H1 (cell line): ENCODE results near the gene FBP1. TPM values are rescaled to one million over a fixed set of nuclear protein-coding genes. Genes with fewer than 3 reads are reported as not detected.

Experiments
- CTCF ChIA-PET: fragments of 300-600 bp; sonication (Branson Sonifier 250); formaldehyde crosslinking; loops from one replicate; lab custom pipeline; 2021; ENCODE audit not compliant: partially characterized antibody; lab: Charles Lee
- POLR2A ChIA-PET: fragments of 300-600 bp; sonication (Branson Sonifier 250); formaldehyde crosslinking; loops from one replicate; lab custom pipeline; 2021; ENCODE audit warnings: inconsistent platforms; ENCODE audit not compliant: partially characterized antibody; lab: Charles Lee
- DNase-seq, 2 experiments: peaks; one replicate each; pipeline versions ENCODE4 v3.0.0 to v3.0.0-alpha.2; 2010 to 2022; ENCODE audit warnings: low spot score in 2 of 2, low read depth in 1 of 2, mixed read lengths in 1 of 2
- FAIRE-seq: peaks from 2 replicates; lab custom pipeline; 2011; peaks lifted over from hg19 to GRCh38; lab: Jason Lieb, UNC
- H2AFZ ChIP-seq: 2 replicates; pipeline ENCODE4 v1.8.1; 2012; ENCODE audit warnings: low read length, inconsistent platforms
- H2AK5ac ChIP-seq: 2 replicates; pipeline ENCODE4 v1.6.1; 2013; ENCODE audit warnings: low read depth, low read length
- H2BK120ac ChIP-seq: replicated peaks from 2 replicates; pipeline ENCODE3; 2013; ENCODE audit warnings: low read depth, low read length, inconsistent platforms
- H2BK12ac ChIP-seq: 2 replicates; pipeline ENCODE4 v1.6.1; 2013; ENCODE audit warnings: low read depth, low read length
- H2BK15ac ChIP-seq: 2 replicates; pipeline ENCODE4 v1.6.1; 2013; ENCODE audit warnings: low read length
- H2BK20ac ChIP-seq: 2 replicates; pipeline ENCODE4 v1.6.1; 2013; ENCODE audit warnings: low read length
- H2BK5ac ChIP-seq: 2 replicates; pipeline ENCODE4 v1.6.1; 2013; ENCODE audit warnings: low read depth, low read length
- H3K14ac ChIP-seq: 2 replicates; pipeline ENCODE4 v1.6.1; 2013; ENCODE audit warnings: inconsistent platforms; ENCODE audit not compliant: insufficient read length
- H3K18ac ChIP-seq: 2 replicates; pipeline ENCODE4 v1.6.1; 2013; ENCODE audit warnings: low read length; ENCODE audit errors: extremely low read depth
- H3K23ac ChIP-seq: 2 replicates; pipeline ENCODE4 v1.6.1; 2013; ENCODE audit warnings: inconsistent platforms; ENCODE audit not compliant: insufficient read length
- H3K23me2 ChIP-seq: 2 replicates; pipeline ENCODE4 v1.6.1; 2013; ENCODE audit warnings: low read depth, low read length
- H3K27ac ChIP-seq: 2 replicates; pipeline ENCODE4 v1.6.1; 2011; ENCODE audit warnings: low read depth, low read length, inconsistent platforms
- H3K27me3 ChIP-seq, 4 experiments: replicated peaks in 1 of 4; 1 replicate in 1 of 4; 2 replicates in 3 of 4; pipeline versions ENCODE4 v1.6.1 to v1.8.1; 2011 to 2013; ENCODE audit warnings: low read length in 3 of 4, mild to moderate bottlenecking in 3 of 4, inconsistent platforms in 2 of 4, mixed read lengths in 2 of 4, moderate library complexity in 1 of 4; ENCODE audit not compliant: control insufficient read depth in 3 of 4, insufficient read depth in 3 of 4; ENCODE audit errors: extremely low read depth in 1 of 4
- H3K36me3 ChIP-seq, 4 experiments: 2 replicates each; pipeline versions ENCODE4 v1.6.1 to v1.8.1; 2011 to 2013; ENCODE audit warnings: mild to moderate bottlenecking in 4 of 4, low read length in 3 of 4, moderate library complexity in 2 of 4, control low read depth in 1 of 4, inconsistent platforms in 1 of 4; ENCODE audit not compliant: insufficient read depth in 4 of 4, control insufficient read depth in 2 of 4
- H3K4ac ChIP-seq: replicated peaks from 2 replicates; pipeline ENCODE3; 2013; ENCODE audit warnings: low read length, low read depth, mixed read lengths, inconsistent platforms; ENCODE audit not compliant: insufficient read length
- H3K4me1 ChIP-seq, 4 experiments: replicated peaks in 1 of 4; 1 replicate in 1 of 4; 2 replicates in 3 of 4; pipeline versions ENCODE4 v1.6.1 to v1.8.1; 2011 to 2013; ENCODE audit warnings: low read length in 3 of 4, inconsistent platforms in 2 of 4, mixed read lengths in 1 of 4; ENCODE audit not compliant: insufficient read depth in 4 of 4, control insufficient read depth in 3 of 4
- H3K4me2 ChIP-seq, 2 experiments: 2 replicates each; pipeline versions ENCODE4 v1.6.1 to v1.8.1; 2011 to 2013; ENCODE audit warnings: low read depth in 2 of 2, low read length in 2 of 2, control low read depth in 1 of 2, inconsistent platforms in 1 of 2, mild to moderate bottlenecking in 1 of 2; ENCODE audit not compliant: insufficient read depth in 1 of 2
- H3K4me3 ChIP-seq, 4 experiments: fragments of 200-600, 300-600 bp in 1 of 4; sonication (generic), shearing (Covaris generic), sonication (Bioruptor Twin) in 1 of 4; 2 replicates each; pipeline versions ENCODE4 v1.5.1 to v1.8.1; 2011 to 2016; ENCODE audit warnings: low read length in 4 of 4, low read depth in 3 of 4, control low read depth in 2 of 4, inconsistent platforms in 2 of 4, mild to moderate bottlenecking in 2 of 4, mixed read lengths in 1 of 4, moderate library complexity in 1 of 4; ENCODE audit not compliant: insufficient read depth in 2 of 4; ENCODE audit errors: extremely low read depth in 1 of 4
- H3K56ac ChIP-seq: replicated peaks from 2 replicates; pipeline ENCODE3; 2013; ENCODE audit warnings: low read depth, mild to moderate bottlenecking, mixed read lengths, low read length, inconsistent platforms; ENCODE audit not compliant: insufficient read length
- H3K79me1 ChIP-seq: 2 replicates; pipeline ENCODE4 v1.6.1; 2013; ENCODE audit warnings: low read depth, low read length, control low read depth
- H3K79me2 ChIP-seq, 2 experiments: 2 replicates each; pipeline versions ENCODE4 v1.6.1 to v1.8.1; 2012 to 2013; ENCODE audit warnings: low read length in 2 of 2, mild to moderate bottlenecking in 2 of 2, inconsistent platforms in 1 of 2; ENCODE audit not compliant: insufficient read depth in 2 of 2, control insufficient read depth in 1 of 2
- H3K9ac ChIP-seq, 4 experiments: replicated peaks in 1 of 4; 1 replicate in 1 of 4; 2 replicates in 3 of 4; pipeline versions ENCODE4 v1.6.1 to v1.8.1; 2011 to 2013; ENCODE audit warnings: low read depth in 3 of 4, low read length in 3 of 4, control low read depth in 2 of 4, mild to moderate bottlenecking in 2 of 4, moderate library complexity in 2 of 4, inconsistent platforms in 1 of 4; ENCODE audit errors: extremely low read depth in 1 of 4
- H3K9me3 ChIP-seq, 2 experiments: 2 replicates each; pipeline versions ENCODE4 v1.6.1 to v1.8.1; 2012 to 2013; ENCODE audit warnings: mild to moderate bottlenecking in 2 of 2, moderate library complexity in 2 of 2, control low read depth in 1 of 2, inconsistent platforms in 1 of 2, low read depth in 1 of 2, low read length in 1 of 2, mixed read lengths in 1 of 2; ENCODE audit not compliant: insufficient read depth in 2 of 2
- H4K20me1 ChIP-seq, 2 experiments: replicated peaks in 1 of 2; 2 replicates each; pipeline versions ENCODE3 to v1.8.1; 2011 to 2013; ENCODE audit warnings: inconsistent platforms in 2 of 2, low read length in 2 of 2, mild to moderate bottlenecking in 1 of 2; ENCODE audit not compliant: insufficient read depth in 2 of 2, control insufficient read depth in 1 of 2
- H4K5ac ChIP-seq: 2 replicates; pipeline ENCODE4 v1.6.1; 2013; ENCODE audit warnings: low read length, low read depth, mixed read lengths, inconsistent platforms; ENCODE audit not compliant: insufficient read length
- H4K8ac ChIP-seq: 2 replicates; pipeline ENCODE4 v1.8.0; 2013; ENCODE audit warnings: mild to moderate bottlenecking, moderate library complexity, low read length, inconsistent platforms; ENCODE audit not compliant: insufficient read depth; ENCODE audit errors: extremely low read depth
- H4K91ac ChIP-seq: replicated peaks from 2 replicates; pipeline ENCODE3; 2013; ENCODE audit warnings: low read length, mixed read lengths, inconsistent platforms; ENCODE audit not compliant: insufficient read length
- ATF3 ChIP-seq: IDR thresholded peaks from 2 replicates; pipeline ENCODE4 v1.6.1; 2011; ENCODE audit warnings: low read depth, mild to moderate bottlenecking, low read length; ENCODE audit not compliant: insufficient read depth
- BACH1 ChIP-seq: IDR thresholded peaks from 2 replicates; pipeline ENCODE4 v1.6.1; 2012; ENCODE audit warnings: low read length, improper control_type of control experiment
- BCL11A ChIP-seq, 2 experiments: IDR thresholded peaks; one replicate each; pipeline ENCODE4 v1.6.1; 2011; ENCODE audit warnings: low read depth in 2 of 2, low read length in 2 of 2, mild to moderate bottlenecking in 2 of 2
- CHD2 ChIP-seq: IDR thresholded peaks from 2 replicates; pipeline ENCODE4 v1.6.1; 2012; ENCODE audit warnings: low read length, improper control_type of control experiment
- CTBP2 ChIP-seq: IDR thresholded peaks from 2 replicates; pipeline ENCODE4 v1.7.0; 2011; ENCODE audit warnings: borderline replicate concordance, mild to moderate bottlenecking, moderate library complexity, mixed read lengths, low read length; ENCODE audit not compliant: insufficient read depth, insufficient read length
- E2F6 ChIP-seq: IDR thresholded peaks from 2 replicates; pipeline ENCODE4 v1.6.1; 2012; ENCODE audit warnings: inconsistent platforms
- GABPA ChIP-seq: IDR thresholded peaks from 2 replicates; pipeline ENCODE4 v1.6.1; 2011; ENCODE audit warnings: mild to moderate bottlenecking, low read length, moderate library complexity, borderline replicate concordance; ENCODE audit not compliant: insufficient read depth
- GTF2F1 ChIP-seq: IDR thresholded peaks from 2 replicates; pipeline ENCODE4 v1.6.1; 2012; ENCODE audit warnings: low read depth, low read length, improper control_type of control experiment, borderline replicate concordance
- RAD21 ChIP-seq, 2 experiments: IDR thresholded peaks in 1 of 2; conservative IDR thresholded peaks in 1 of 2; 2 replicates each; pipeline ENCODE4 v1.6.1; 2011; ENCODE audit warnings: low read depth in 2 of 2, low read length in 2 of 2, improper control_type of control experiment in 1 of 2, inconsistent platforms in 1 of 2, mild to moderate bottlenecking in 1 of 2, moderate library complexity in 1 of 2
- TAF7 ChIP-seq: optimal IDR thresholded peaks from 2 replicates; pipeline ENCODE3; 2011; ENCODE audit warnings: low read depth, mild to moderate bottlenecking, inconsistent platforms, low read length, moderate library complexity, borderline replicate concordance
- TBP ChIP-seq: IDR thresholded peaks from 2 replicates; pipeline ENCODE4 v1.6.1; 2011; ENCODE audit warnings: low read depth, low read length, improper control_type of control experiment
- WGBS, 2 experiments: shearing (Covaris generic) in 1 of 2; methylation state at CpG; one replicate each; pipeline versions ENCODE4 v1.1.6 to v1.1.7; 2013 to 2015; ENCODE audit warnings: low lambda C conversion rate in 2 of 2, mixed read lengths in 2 of 2, inconsistent platforms in 1 of 2, low coverage in 1 of 2, missing lambda C conversion rate in 1 of 2; ENCODE audit not compliant: insufficient replicate concordance in 2 of 2, insufficient coverage in 1 of 2, insufficient read length in 1 of 2; ENCODE audit errors: extremely low coverage in 1 of 2, missing lambda C conversion rate in 1 of 2; 5-methylcytosine and 5-hydroxymethylcytosine counted together
- polyA plus RNA-seq, 7 experiments: library from polyadenylated mRNA; depleted of rRNA in 3 of 7; stranded (reverse) in 5 of 7; unstranded in 2 of 7; fragments of >200 nt in 5 of 7; fragments of 200-250 nt in 2 of 7; gene quantifications; 1 replicate in 5 of 7; 2 replicates in 1 of 7; 4 replicates in 1 of 7; pipeline versions ENCODE4 v1.2.1 to v1.2.3, GENCODE V29; 2011 to 2013; ENCODE audit warnings: missing spikeins in 2 of 7, mixed read lengths in 2 of 7
- total RNA-seq: library from RNA; stranded (reverse); fragmentation: NEBNext Ultra II Directional; extraction: Animal tissue kit (Norgen Biotek cat#: 25700); gene quantifications from 2 replicates; pipeline ENCODE4 v1.2.1, GENCODE V29; 2021
- TF ChIP-seq, protein P1 (sequence below): IDR thresholded peaks from 2 replicates; pipeline ENCODE4 v1.6.1; 2012; ENCODE audit warnings: inconsistent platforms

Gene FBP1
- total and polyA plus RNA-seq, 2 of the 8 experiments (the other 6 are each of a cell fraction or from before 2014, with no cell fraction given) = 1.0 to 4.1 TPM

- Histone ChIP-seq H3K9me3 (no peaks in the 10 kb centered on the region), H2BK120ac (no peak overlapping the region), H3K56ac (no peak overlapping the region), H3K27ac (no peak overlapping the region), H3K36me3 (no peaks in the 10 kb centered on the region), H2AFZ (no peak overlapping the region), H3K79me1 (no peaks in the 10 kb centered on the region), H2BK15ac (no peak overlapping the region), H3K4me3 (no peak overlapping the region), H3K27me3 (no peaks in the 10 kb centered on the region), H3K14ac (no peak overlapping the region), H3K9ac (no peak overlapping the region), H2BK5ac (no peak overlapping the region), H4K20me1 (no peaks in the 10 kb centered on the region), H3K18ac (no peak overlapping the region), H2BK12ac (no peak overlapping the region), H3K4me2 (no peak overlapping the region), H4K8ac (peak overlapping the region; percentile 18; the same call in 1 of the 2 replicates), H3K79me2 (no peaks in the 10 kb centered on the region), H3K23ac (no peak overlapping the region), H3K4me1 (no peaks in the 10 kb centered on the region), H4K5ac (no peak overlapping the region), H3K23me2 (no peaks in the 10 kb centered on the region), H2BK20ac (no peak overlapping the region), H3K4ac (no peak overlapping the region), H2AK5ac (no peak overlapping the region), H4K91ac (no peak overlapping the region)
- ChIA-PET CTCF (interaction anchor here (1.6 kb wide), 1 partner anchor 13 kb away, joined by 4 read pairs; no protein-coding TSS in a partner anchor), POLR2A (interaction anchor here (1.0 to 1.3 kb wide), 2 partner anchors 13 to 30 kb away, joined by 3 read pairs; no protein-coding TSS in a partner anchor)
- 95% methylated on average over 6 of the region's 6 CpGs; no CpG with 5 or more reads in 1 of the 2 experiments for WGBS, 2 experiments
- DNase-seq (no peak), FAIRE-seq (no peak)
- no peak for TF ChIP-seq GTF2F1
- no peak for TF ChIP-seq ATF3
- no peak for TF ChIP-seq TAF7
- TF ChIP-seq, protein P1, sequence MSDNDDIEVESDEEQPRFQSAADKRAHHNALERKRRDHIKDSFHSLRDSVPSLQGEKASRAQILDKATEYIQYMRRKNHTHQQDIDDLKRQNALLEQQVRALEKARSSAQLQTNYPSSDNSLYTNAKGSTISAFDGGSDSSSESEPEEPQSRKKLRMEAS = no peak
- TF ChIP-seq E2F6 = no peak
- TF ChIP-seq GABPA = no peak
- TF ChIP-seq CHD2 = no peak
- TF ChIP-seq TBP = no peak
- no peak for TF ChIP-seq BCL11A (IDR thresholded peaks at IDR 0.05; ENCODE audit: low read depth in 2 of 2, low read length in 2 of 2)
- no peak for TF ChIP-seq BACH1
- TF ChIP-seq RAD21 (IDR thresholded peaks at IDR 0.05 in 1 of 2, conservative IDR thresholded peaks at IDR 0.05 in 1 of 2; ENCODE audit: low read depth in 2 of 2, low read length in 2 of 2) = no peak
- no peak for TF ChIP-seq CTBP2
Measured at GRCh38 chr9:94584555-94584954, 54.8 kb downstream of the FBP1 start.
